Lower lobe of right lung (tissue), 2 donors: ENCODE data around the gene ERCC8. TPM values are rescaled to one million over a fixed set of nuclear protein-coding genes. Genes with fewer than 3 reads are reported as not detected.
"Not testable (repeated sequence)": the region's sequence is repeated elsewhere in the genome, so short reads cannot be mapped to it uniquely, and the experiment has no call there.

Experiments
- ATAC-seq, 2 donors: fragments of 200-7000 bp; cut with Tn5 transposase; one replicate each; pipeline ENCODE4 v1.9.1; 2020 to 2022; ENCODE audit warnings: mild to moderate bottlenecking in 2 of 2, moderate library complexity in 2 of 2
- DNase-seq: peaks from one replicate; pipeline ENCODE4 v3.0.0-alpha.2; 2020
- H3K27ac ChIP-seq: fragments of 200-600 bp; one replicate; pipeline ENCODE4 v1.8.0; 2022
- H3K27me3 ChIP-seq: fragments of 200-600 bp; one replicate; pipeline ENCODE4 v1.8.0; 2022; ENCODE audit warnings: low read depth
- H3K36me3 ChIP-seq: fragments of 200-600 bp; one replicate; pipeline ENCODE4 v1.8.0; 2022; ENCODE audit warnings: mild to moderate bottlenecking
- H3K4me1 ChIP-seq: fragments of 200-600 bp; one replicate; pipeline ENCODE4 v1.8.0; 2022
- H3K4me3 ChIP-seq: fragments of 200-600 bp; one replicate; pipeline ENCODE4 v1.8.0; 2022; ENCODE audit warnings: mild to moderate bottlenecking
- H3K9me3 ChIP-seq: fragments of 200-600 bp; one replicate; pipeline ENCODE4 v1.8.0; 2022
- intact Hi-C: fragments of 100-400 bp; cut with DNase I; formaldehyde crosslinking; loops from one replicate; pipeline ENCODE4 v1.11.0; 2022
- total RNA-seq: library from RNA; stranded (reverse); fragmentation: NEBNext Ultra II Directional; extraction: Animal tissue kit (Norgen Biotek cat#: 25700); gene quantifications from one replicate; pipeline ENCODE4 v1.2.1, GENCODE V29; 2021
- TF ChIP-seq, protein P1 (sequence below): fragments of 200-600 bp; IDR thresholded peaks from one replicate; pipeline ENCODE4 v1.8.0; 2022; ENCODE audit warnings: antibody characterized with exemption, mild to moderate bottlenecking
- donor health status: DM: no; HTN: yes; CAD: no; lungs with severe emphysema.

Gene ERCC8
- total RNA-seq, 1 donor from 2014 or later, result 10.3 TPM

- intact Hi-C loops, result no loop called here
- no peak for DNase-seq
- no peak overlapping the region for H3K27ac ChIP-seq
- H3K36me3 ChIP-seq, result peaks cover 10% of the 10 kb centered on the region
- no peaks in the 10 kb centered on the region for H3K9me3 ChIP-seq
- H3K4me3 ChIP-seq, result no peak overlapping the region
- no peaks in the 10 kb centered on the region for H3K27me3 ChIP-seq
- TF ChIP-seq, protein P1, sequence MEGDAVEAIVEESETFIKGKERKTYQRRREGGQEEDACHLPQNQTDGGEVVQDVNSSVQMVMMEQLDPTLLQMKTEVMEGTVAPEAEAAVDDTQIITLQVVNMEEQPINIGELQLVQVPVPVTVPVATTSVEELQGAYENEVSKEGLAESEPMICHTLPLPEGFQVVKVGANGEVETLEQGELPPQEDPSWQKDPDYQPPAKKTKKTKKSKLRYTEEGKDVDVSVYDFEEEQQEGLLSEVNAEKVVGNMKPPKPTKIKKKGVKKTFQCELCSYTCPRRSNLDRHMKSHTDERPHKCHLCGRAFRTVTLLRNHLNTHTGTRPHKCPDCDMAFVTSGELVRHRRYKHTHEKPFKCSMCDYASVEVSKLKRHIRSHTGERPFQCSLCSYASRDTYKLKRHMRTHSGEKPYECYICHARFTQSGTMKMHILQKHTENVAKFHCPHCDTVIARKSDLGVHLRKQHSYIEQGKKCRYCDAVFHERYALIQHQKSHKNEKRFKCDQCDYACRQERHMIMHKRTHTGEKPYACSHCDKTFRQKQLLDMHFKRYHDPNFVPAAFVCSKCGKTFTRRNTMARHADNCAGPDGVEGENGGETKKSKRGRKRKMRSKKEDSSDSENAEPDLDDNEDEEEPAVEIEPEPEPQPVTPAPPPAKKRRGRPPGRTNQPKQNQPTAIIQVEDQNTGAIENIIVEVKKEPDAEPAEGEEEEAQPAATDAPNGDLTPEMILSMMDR, result no peak
- no peaks in the 10 kb centered on the region for H3K4me1 ChIP-seq
- ATAC-seq, result no peak
These were observed 57.1 kb downstream of the ERCC8 start for GRCh38 chr5:60887746-60888145.

- H3K4me1 ChIP-seq, result no peaks in the 10 kb centered on the region
- DNase-seq, result no peak
- TF ChIP-seq, protein P1, result no peak
- intact Hi-C loops, result no loop called here
- no peak overlapping the region for H3K4me3 ChIP-seq
- H3K27ac ChIP-seq, result no peak overlapping the region
- no peaks in the 10 kb centered on the region for H3K9me3 ChIP-seq
- H3K36me3 ChIP-seq, result peaks cover 8% of the 10 kb centered on the region
- ATAC-seq, result no peak
- no peaks in the 10 kb centered on the region for H3K27me3 ChIP-seq
These were observed 57.8 kb downstream of the ERCC8 start for GRCh38 chr5:60887096-60887495.

DNA sequence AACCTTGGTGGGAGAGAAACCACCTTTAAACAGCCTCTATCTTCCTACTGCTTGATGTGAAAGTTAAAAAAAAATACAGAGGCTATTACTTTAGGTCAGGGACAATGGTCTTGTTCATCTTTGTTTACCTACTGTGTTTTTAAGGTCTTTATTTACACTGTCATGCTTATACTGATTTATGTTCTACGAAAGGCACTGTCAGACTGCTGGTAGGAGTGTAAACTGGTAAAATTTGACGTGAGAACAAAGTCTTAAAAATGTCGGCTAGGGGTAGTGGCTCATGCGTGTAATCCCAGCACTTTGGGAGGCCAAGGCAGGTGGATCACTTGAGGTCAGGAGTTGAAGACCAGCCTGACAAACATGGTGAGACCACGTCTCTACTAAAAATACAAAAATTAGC, 58.7 kb downstream of the ERCC8 start:
- DNase-seq (no peak), ATAC-seq (no peak)
- intact Hi-C loops, result no loop called here
- TF ChIP-seq, protein P1, result no peak
- Histone ChIP-seq H3K27me3 (no peaks in the 10 kb centered on the region), H3K36me3 (peaks cover 8% of the 10 kb centered on the region), H3K4me1 (no peaks in the 10 kb centered on the region), H3K27ac (no peak overlapping the region), H3K9me3 (no peaks in the 10 kb centered on the region), H3K4me3 (no peak overlapping the region)

GRCh38 chr5:60883229-60883628, 61.6 kb downstream of the ERCC8 start:
- H3K36me3 ChIP-seq, result no peaks in the 10 kb centered on the region
- DNase-seq, result no peak
- no peaks in the 10 kb centered on the region for H3K27me3 ChIP-seq
- H3K9me3 ChIP-seq, result no peaks in the 10 kb centered on the region
- TF ChIP-seq, protein P1, result peak; percentile 21
- H3K4me1 ChIP-seq, result no peaks in the 10 kb centered on the region
- H3K27ac ChIP-seq, result no peak overlapping the region
- intact Hi-C loops, result no loop called here
- ATAC-seq, result no peak
- no peak overlapping the region for H3K4me3 ChIP-seq

DNA sequence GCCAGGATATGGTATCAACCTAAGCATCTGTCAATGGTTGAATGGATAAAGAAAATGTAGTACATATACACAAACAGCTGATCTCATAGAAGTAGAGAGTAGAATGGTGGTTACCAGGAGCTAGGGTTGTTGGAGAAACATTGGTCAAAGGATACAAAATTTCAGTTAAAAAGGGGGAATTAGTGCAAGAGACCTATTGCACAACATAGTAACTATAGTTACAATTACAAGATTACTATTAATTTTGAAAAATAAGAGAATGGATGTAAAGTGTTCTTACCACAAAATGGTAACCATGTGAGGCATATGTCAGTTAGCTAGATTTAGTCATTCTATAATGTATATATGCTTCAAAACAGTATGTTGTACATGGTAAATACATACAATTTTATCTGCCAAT, 72.0 kb downstream of the ERCC8 start:
- ATAC-seq, result no peak
- intact Hi-C loops, result no loop called here
- DNase-seq, result no peak
- Histone ChIP-seq H3K27me3 (no peaks in the 10 kb centered on the region), H3K36me3 (no peaks in the 10 kb centered on the region), H3K27ac (no peak overlapping the region), H3K9me3 (peaks cover 8% of the 10 kb centered on the region), H3K4me3 (no peak overlapping the region), H3K4me1 (no peaks in the 10 kb centered on the region)
- TF ChIP-seq, protein P1, result no peak

DNA sequence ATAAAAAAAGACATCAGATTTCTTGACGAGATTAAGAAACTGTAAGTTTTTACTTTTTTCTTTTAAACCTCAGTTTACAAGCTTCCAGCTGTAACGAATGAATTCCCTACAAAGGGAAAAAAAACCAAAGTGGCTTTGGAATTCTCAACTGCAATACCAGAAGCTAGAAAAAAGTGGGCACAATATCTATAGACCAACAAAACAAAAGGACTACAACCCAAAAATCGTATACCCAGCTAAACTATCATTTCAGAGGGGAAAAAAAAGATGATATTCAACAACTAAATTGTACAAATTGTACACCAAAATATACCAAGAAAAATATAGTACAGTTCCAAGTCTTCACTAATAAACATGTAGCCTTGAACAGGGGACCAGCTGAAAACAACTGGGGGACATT, 74.0 kb downstream of the ERCC8 start:
- Histone ChIP-seq H3K27ac (no peak overlapping the region), H3K27me3 (no peaks in the 10 kb centered on the region), H3K4me1 (no peaks in the 10 kb centered on the region), H3K4me3 (no peak overlapping the region), H3K36me3 (no peaks in the 10 kb centered on the region), H3K9me3 (peaks cover 8% of the 10 kb centered on the region)
- intact Hi-C loops, result no loop called here
- TF ChIP-seq, protein P1, result no peak
- no peak for DNase-seq
- no peak for ATAC-seq

- H3K4me3 ChIP-seq, H3K27me3 ChIP-seq, intact Hi-C loops, H3K9me3 ChIP-seq, H3K36me3 ChIP-seq, H3K4me1 ChIP-seq, H3K27ac ChIP-seq, DNase-seq, ATAC-seq: not testable (repeated sequence)
These were observed 84.3 kb downstream of the ERCC8 start for GRCh38 chr5:60860572-60860971.
